Neuronal stem cell (in vitro differentiated cells): ENCODE results near the gene ARHGAP28.

Source experiments
- DNase-seq: peaks from one replicate; pipeline ENCODE4 v3.0.0-alpha.2; 2013; ENCODE audit warnings: low spot score
- H2AFZ ChIP-seq: one replicate; pipeline ENCODE4 v1.6.1; 2013; ENCODE audit warnings: mild to moderate bottlenecking, low read length, inconsistent platforms
- H2AK5ac ChIP-seq: 2 replicates; pipeline ENCODE4 v1.6.1; 2013; ENCODE audit warnings: low read depth, mild to moderate bottlenecking, inconsistent platforms, low read length, moderate library complexity, mixed read lengths
- H2BK120ac ChIP-seq: 2 replicates; pipeline ENCODE4 v1.6.1; 2013; ENCODE audit warnings: low read depth, mild to moderate bottlenecking, inconsistent platforms, low read length, moderate library complexity, mixed read lengths
- H2BK12ac ChIP-seq: one replicate; pipeline ENCODE4 v1.6.1; 2013; ENCODE audit warnings: low read length, inconsistent platforms
- H2BK15ac ChIP-seq: 2 replicates; pipeline ENCODE4 v1.6.1; 2013; ENCODE audit warnings: mild to moderate bottlenecking, low read length, inconsistent platforms, mixed read lengths
- H2BK5ac ChIP-seq: one replicate; pipeline ENCODE4 v1.6.1; 2013; ENCODE audit warnings: inconsistent platforms, mild to moderate bottlenecking, low read length, moderate library complexity
- H3K14ac ChIP-seq: one replicate; pipeline ENCODE4 v1.6.1; 2013; ENCODE audit warnings: low read length, inconsistent platforms
- H3K18ac ChIP-seq: 2 replicates; pipeline ENCODE4 v1.6.1; 2013; ENCODE audit warnings: low read length, inconsistent platforms
- H3K23ac ChIP-seq: 2 replicates; pipeline ENCODE4 v1.6.1; 2013; ENCODE audit warnings: low read depth, mild to moderate bottlenecking, mixed read lengths, low read length, inconsistent platforms; ENCODE audit not compliant: poor library complexity
- H3K27ac ChIP-seq: replicated peaks from 3 replicates; pipeline ENCODE4 v1.5.1; 2013; ENCODE audit warnings: low read length, inconsistent platforms
- H3K27me3 ChIP-seq, 3 experiments: 2 replicates each; pipeline ENCODE4 v1.6.1; 2013; ENCODE audit warnings: low read length in 3 of 3, mild to moderate bottlenecking in 2 of 3, inconsistent platforms in 1 of 3, low read depth in 1 of 3, mixed read lengths in 1 of 3, moderate library complexity in 1 of 3; ENCODE audit not compliant: control insufficient read depth in 3 of 3, insufficient read depth in 3 of 3
- H3K36me3 ChIP-seq, 2 donors: replicated peaks in 1 of 2; 2 replicates each; pipeline ENCODE4 v1.6.1; 2013; ENCODE audit warnings: low read length in 2 of 2; ENCODE audit not compliant: control insufficient read depth in 2 of 2, insufficient read depth in 2 of 2
- H3K4ac ChIP-seq: 2 replicates; pipeline ENCODE4 v1.6.1; 2013; ENCODE audit warnings: inconsistent platforms, mild to moderate bottlenecking, low read length, moderate library complexity
- H3K4me1 ChIP-seq, 2 donors: 1 replicate in 1 of 2; 2 replicates in 1 of 2; pipeline ENCODE4 v1.6.1; 2013; ENCODE audit warnings: low read length in 2 of 2, low read depth in 1 of 2; ENCODE audit not compliant: control insufficient read depth in 2 of 2, insufficient read depth in 1 of 2
- H3K4me2 ChIP-seq: one replicate; pipeline ENCODE4 v1.6.1; 2013; ENCODE audit warnings: mild to moderate bottlenecking, low read length, inconsistent platforms; ENCODE audit not compliant: insufficient read depth, poor library complexity, severe bottlenecking
- H3K4me3 ChIP-seq, 2 donors: 2 replicates each; pipeline ENCODE4 v1.5.1; 2013; ENCODE audit warnings: low read length in 2 of 2, mild to moderate bottlenecking in 2 of 2, inconsistent platforms in 1 of 2, moderate library complexity in 1 of 2
- H3K79me1 ChIP-seq: one replicate; pipeline ENCODE4 v1.6.1; 2013; ENCODE audit warnings: low read depth, mild to moderate bottlenecking, inconsistent platforms, low read length, moderate library complexity
- H3K9ac ChIP-seq: one replicate; pipeline ENCODE4 v1.6.1; 2013; ENCODE audit warnings: mild to moderate bottlenecking, low read depth, low read length, inconsistent platforms; ENCODE audit not compliant: poor library complexity
- H3K9me3 ChIP-seq, 2 donors: replicated peaks in 1 of 2; 2 replicates each; pipeline versions ENCODE3 to v1.6.1; 2013; ENCODE audit warnings: low read length in 2 of 2, mild to moderate bottlenecking in 2 of 2, inconsistent platforms in 1 of 2, low read depth in 1 of 2, mixed read lengths in 1 of 2, moderate library complexity in 1 of 2; ENCODE audit not compliant: control insufficient read depth in 2 of 2, insufficient read depth in 1 of 2
- H4K8ac ChIP-seq: one replicate; pipeline ENCODE4 v1.6.1; 2013; ENCODE audit warnings: low read depth, mild to moderate bottlenecking, inconsistent platforms, low read length, moderate library complexity
- H4K91ac ChIP-seq: one replicate; pipeline ENCODE4 v1.6.1; 2013; ENCODE audit warnings: low read length, low read depth, mild to moderate bottlenecking, inconsistent platforms; ENCODE audit not compliant: poor library complexity
- WGBS, 2 donors: extraction: QIAGEN DNeasy Blood & Tissue Kit; methylation state at CpG; one replicate each; pipeline ENCODE4 v1.1.7; 2013; ENCODE audit warnings: missing lambda C conversion rate in 2 of 2, mixed read lengths in 1 of 2; ENCODE audit not compliant: insufficient read length in 2 of 2, insufficient replicate concordance in 1 of 2; ENCODE audit errors: extremely low coverage in 2 of 2; 5-methylcytosine and 5-hydroxymethylcytosine counted together

ARHGAP28 gene

GRCh38 chr18:6835345-6835744 lies 105.8 kb downstream of the ARHGAP28 start:
- no CpG with 5 or more reads among the region's 1 CpG for WGBS, 2 donors
- H2BK5ac ChIP-seq, result no peak overlapping the region

GRCh38 chr18:6836331-6836730 lies 106.8 kb downstream of the ARHGAP28 start:
- peaks cover 0 to 2% of the 10 kb centered on the region in 2 donors for H3K4me1 ChIP-seq
- no peak overlapping the region for H2BK120ac ChIP-seq
- no peak overlapping the region for H3K4me3 ChIP-seq
- no peak overlapping the region for H2AFZ ChIP-seq
- no peak overlapping the region for H3K23ac ChIP-seq
- no peaks in the 10 kb centered on the region for H3K36me3 ChIP-seq
- H3K9me3 ChIP-seq, result peaks cover 0 to 4% of the 10 kb centered on the region in 2 donors
- no peak overlapping the region for H2AK5ac ChIP-seq
- H2BK5ac ChIP-seq, result no peak overlapping the region
- DNase-seq, result no peak
- no peak overlapping the region for H3K14ac ChIP-seq
- H3K27me3 ChIP-seq, result no peaks in the 10 kb centered on the region
- H2BK15ac ChIP-seq, result no peak overlapping the region
- H4K91ac ChIP-seq, result no peak overlapping the region
- H3K18ac ChIP-seq, result no peak overlapping the region
- H3K4me2 ChIP-seq, result no peak overlapping the region
- H4K8ac ChIP-seq, result no peak overlapping the region
- no peak overlapping the region for H3K27ac ChIP-seq
- no CpG with 5 or more reads among the region's 1 CpG for WGBS, 2 donors
- no peak overlapping the region for H3K4ac ChIP-seq
- H3K9ac ChIP-seq, result no peak overlapping the region
- no peak overlapping the region for H2BK12ac ChIP-seq
- H3K79me1 ChIP-seq, result no peaks in the 10 kb centered on the region

More at GRCh38 chr18:6835345-6835744, 105.8 kb downstream of the ARHGAP28 start:
- H3K27me3 ChIP-seq, result no peaks in the 10 kb centered on the region
- no peak overlapping the region for H3K18ac ChIP-seq
- no peaks in the 10 kb centered on the region for H3K4me1 ChIP-seq
- no peak overlapping the region for H3K4me3 ChIP-seq
- H3K14ac ChIP-seq, result no peak overlapping the region
- peaks cover 0 to 4% of the 10 kb centered on the region in 2 donors for H3K9me3 ChIP-seq
- H3K79me1 ChIP-seq, result no peaks in the 10 kb centered on the region
- H3K23ac ChIP-seq, result no peak overlapping the region
- no peak overlapping the region for H4K8ac ChIP-seq
- H2AK5ac ChIP-seq, result no peak overlapping the region
- H3K9ac ChIP-seq, result no peak overlapping the region
- no peak overlapping the region for H2BK120ac ChIP-seq
- no peak overlapping the region for H4K91ac ChIP-seq
- no peak overlapping the region for H2BK15ac ChIP-seq
- H3K4me2 ChIP-seq, result no peak overlapping the region
- no peak for DNase-seq
- H3K36me3 ChIP-seq, result no peaks in the 10 kb centered on the region
- H2BK12ac ChIP-seq, result no peak overlapping the region
- H3K4ac ChIP-seq, result no peak overlapping the region
- no peak overlapping the region for H2AFZ ChIP-seq
- no peak overlapping the region for H3K27ac ChIP-seq

- Histone ChIP-seq H3K79me1 (no peaks in the 10 kb centered on the region), H3K4ac (no peak overlapping the region), H2BK15ac (no peak overlapping the region), H3K36me3 (no peaks in the 10 kb centered on the region), H3K23ac (no peak overlapping the region), H3K18ac (no peak overlapping the region), H2BK120ac (no peak overlapping the region), H3K4me2 (no peak overlapping the region), H2BK12ac (no peak overlapping the region), H3K27me3 (no peaks in the 10 kb centered on the region), H3K9me3 (no peaks in the 10 kb centered on the region), H3K14ac (no peak overlapping the region), H3K27ac (no peak overlapping the region), H3K4me3 (no peak overlapping the region), H4K8ac (no peak overlapping the region), H2AFZ (no peak overlapping the region), H3K4me1 (peaks cover 0 to 2% of the 10 kb centered on the region in 2 donors), H2AK5ac (no peak overlapping the region), H2BK5ac (no peak overlapping the region), H3K9ac (no peak overlapping the region), H4K91ac (no peak overlapping the region)
- no CpG with 5 or more reads among the region's 3 CpGs for WGBS, 2 donors
- DNase-seq, result no peak
Measured at GRCh38 chr18:6837904-6838303, 108.4 kb downstream of the ARHGAP28 start.

- Histone ChIP-seq H4K8ac (no peak overlapping the region), H3K18ac (no peak overlapping the region), H3K36me3 (no peaks in the 10 kb centered on the region), H3K4me2 (no peak overlapping the region), H2BK12ac (no peak overlapping the region), H2AK5ac (no peak overlapping the region), H2AFZ (no peak overlapping the region), H3K14ac (no peak overlapping the region), H3K27ac (no peak overlapping the region), H3K23ac (no peak overlapping the region), H3K4me1 (peaks cover 0 to 2% of the 10 kb centered on the region in 2 donors), H4K91ac (no peak overlapping the region), H3K9me3 (no peaks in the 10 kb centered on the region), H3K4ac (no peak overlapping the region), H2BK120ac (no peak overlapping the region), H2BK15ac (no peak overlapping the region), H2BK5ac (no peak overlapping the region), H3K79me1 (no peaks in the 10 kb centered on the region), H3K27me3 (no peaks in the 10 kb centered on the region), H3K9ac (no peak overlapping the region), H3K4me3 (no peak overlapping the region)
- WGBS, 2 donors, result no CpG with 5 or more reads among the region's 3 CpGs
- no peak for DNase-seq
Measured at GRCh38 chr18:6842081-6842480, 112.6 kb downstream of the ARHGAP28 start.
